H1 (cell line): ENCODE measurements around the gene XPOT. TPM values are rescaled to one million over a fixed set of nuclear protein-coding genes. Genes with fewer than 3 reads are reported as not detected.

Experiments
- CTCF ChIA-PET: fragments of 300-600 bp; sonication (Branson Sonifier 250); formaldehyde crosslinking; loops from one replicate; lab custom pipeline; 2021; ENCODE audit not compliant: partially characterized antibody; lab: Charles Lee
- POLR2A ChIA-PET: fragments of 300-600 bp; sonication (Branson Sonifier 250); formaldehyde crosslinking; loops from one replicate; lab custom pipeline; 2021; ENCODE audit warnings: inconsistent platforms; ENCODE audit not compliant: partially characterized antibody; lab: Charles Lee
- DNase-seq, 2 experiments: peaks; one replicate each; pipeline versions ENCODE4 v3.0.0 to v3.0.0-alpha.2; 2010 to 2022; ENCODE audit warnings: low spot score in 2 of 2, low read depth in 1 of 2, mixed read lengths in 1 of 2
- FAIRE-seq: peaks from 2 replicates; lab custom pipeline; 2011; peaks lifted over from hg19 to GRCh38; lab: Jason Lieb, UNC
- H2AFZ ChIP-seq: 2 replicates; pipeline ENCODE4 v1.8.1; 2012; ENCODE audit warnings: low read length, inconsistent platforms
- H2AK5ac ChIP-seq: 2 replicates; pipeline ENCODE4 v1.6.1; 2013; ENCODE audit warnings: low read depth, low read length
- H2BK120ac ChIP-seq: replicated peaks from 2 replicates; pipeline ENCODE3; 2013; ENCODE audit warnings: low read depth, low read length, inconsistent platforms
- H2BK12ac ChIP-seq: 2 replicates; pipeline ENCODE4 v1.6.1; 2013; ENCODE audit warnings: low read depth, low read length
- H2BK15ac ChIP-seq: 2 replicates; pipeline ENCODE4 v1.6.1; 2013; ENCODE audit warnings: low read length
- H2BK20ac ChIP-seq: 2 replicates; pipeline ENCODE4 v1.6.1; 2013; ENCODE audit warnings: low read length
- H2BK5ac ChIP-seq: 2 replicates; pipeline ENCODE4 v1.6.1; 2013; ENCODE audit warnings: low read depth, low read length
- H3K14ac ChIP-seq: 2 replicates; pipeline ENCODE4 v1.6.1; 2013; ENCODE audit warnings: inconsistent platforms; ENCODE audit not compliant: insufficient read length
- H3K18ac ChIP-seq: 2 replicates; pipeline ENCODE4 v1.6.1; 2013; ENCODE audit warnings: low read length; ENCODE audit errors: extremely low read depth
- H3K23ac ChIP-seq: 2 replicates; pipeline ENCODE4 v1.6.1; 2013; ENCODE audit warnings: inconsistent platforms; ENCODE audit not compliant: insufficient read length
- H3K23me2 ChIP-seq: 2 replicates; pipeline ENCODE4 v1.6.1; 2013; ENCODE audit warnings: low read depth, low read length
- H3K27ac ChIP-seq: 2 replicates; pipeline ENCODE4 v1.6.1; 2011; ENCODE audit warnings: low read depth, low read length, inconsistent platforms
- H3K27me3 ChIP-seq, 4 experiments: replicated peaks in 1 of 4; 1 replicate in 1 of 4; 2 replicates in 3 of 4; pipeline versions ENCODE4 v1.6.1 to v1.8.1; 2011 to 2013; ENCODE audit warnings: low read length in 3 of 4, mild to moderate bottlenecking in 3 of 4, inconsistent platforms in 2 of 4, mixed read lengths in 2 of 4, moderate library complexity in 1 of 4; ENCODE audit not compliant: control insufficient read depth in 3 of 4, insufficient read depth in 3 of 4; ENCODE audit errors: extremely low read depth in 1 of 4
- H3K36me3 ChIP-seq, 4 experiments: 2 replicates each; pipeline versions ENCODE4 v1.6.1 to v1.8.1; 2011 to 2013; ENCODE audit warnings: mild to moderate bottlenecking in 4 of 4, low read length in 3 of 4, moderate library complexity in 2 of 4, control low read depth in 1 of 4, inconsistent platforms in 1 of 4; ENCODE audit not compliant: insufficient read depth in 4 of 4, control insufficient read depth in 2 of 4
- H3K4ac ChIP-seq: replicated peaks from 2 replicates; pipeline ENCODE3; 2013; ENCODE audit warnings: low read length, low read depth, mixed read lengths, inconsistent platforms; ENCODE audit not compliant: insufficient read length
- H3K4me1 ChIP-seq, 4 experiments: replicated peaks in 1 of 4; 1 replicate in 1 of 4; 2 replicates in 3 of 4; pipeline versions ENCODE4 v1.6.1 to v1.8.1; 2011 to 2013; ENCODE audit warnings: low read length in 3 of 4, inconsistent platforms in 2 of 4, mixed read lengths in 1 of 4; ENCODE audit not compliant: insufficient read depth in 4 of 4, control insufficient read depth in 3 of 4
- H3K4me2 ChIP-seq, 2 experiments: 2 replicates each; pipeline versions ENCODE4 v1.6.1 to v1.8.1; 2011 to 2013; ENCODE audit warnings: low read depth in 2 of 2, low read length in 2 of 2, control low read depth in 1 of 2, inconsistent platforms in 1 of 2, mild to moderate bottlenecking in 1 of 2; ENCODE audit not compliant: insufficient read depth in 1 of 2
- H3K4me3 ChIP-seq, 4 experiments: fragments of 200-600, 300-600 bp in 1 of 4; sonication (generic), shearing (Covaris generic), sonication (Bioruptor Twin) in 1 of 4; 2 replicates each; pipeline versions ENCODE4 v1.5.1 to v1.8.1; 2011 to 2016; ENCODE audit warnings: low read length in 4 of 4, low read depth in 3 of 4, control low read depth in 2 of 4, inconsistent platforms in 2 of 4, mild to moderate bottlenecking in 2 of 4, mixed read lengths in 1 of 4, moderate library complexity in 1 of 4; ENCODE audit not compliant: insufficient read depth in 2 of 4; ENCODE audit errors: extremely low read depth in 1 of 4
- H3K56ac ChIP-seq: replicated peaks from 2 replicates; pipeline ENCODE3; 2013; ENCODE audit warnings: low read depth, mild to moderate bottlenecking, mixed read lengths, low read length, inconsistent platforms; ENCODE audit not compliant: insufficient read length
- H3K79me1 ChIP-seq: 2 replicates; pipeline ENCODE4 v1.6.1; 2013; ENCODE audit warnings: low read depth, low read length, control low read depth
- H3K79me2 ChIP-seq, 2 experiments: 2 replicates each; pipeline versions ENCODE4 v1.6.1 to v1.8.1; 2012 to 2013; ENCODE audit warnings: low read length in 2 of 2, mild to moderate bottlenecking in 2 of 2, inconsistent platforms in 1 of 2; ENCODE audit not compliant: insufficient read depth in 2 of 2, control insufficient read depth in 1 of 2
- H3K9ac ChIP-seq, 4 experiments: replicated peaks in 1 of 4; 1 replicate in 1 of 4; 2 replicates in 3 of 4; pipeline versions ENCODE4 v1.6.1 to v1.8.1; 2011 to 2013; ENCODE audit warnings: low read depth in 3 of 4, low read length in 3 of 4, control low read depth in 2 of 4, mild to moderate bottlenecking in 2 of 4, moderate library complexity in 2 of 4, inconsistent platforms in 1 of 4; ENCODE audit errors: extremely low read depth in 1 of 4
- H3K9me3 ChIP-seq, 2 experiments: 2 replicates each; pipeline versions ENCODE4 v1.6.1 to v1.8.1; 2012 to 2013; ENCODE audit warnings: mild to moderate bottlenecking in 2 of 2, moderate library complexity in 2 of 2, control low read depth in 1 of 2, inconsistent platforms in 1 of 2, low read depth in 1 of 2, low read length in 1 of 2, mixed read lengths in 1 of 2; ENCODE audit not compliant: insufficient read depth in 2 of 2
- H4K20me1 ChIP-seq, 2 experiments: replicated peaks in 1 of 2; 2 replicates each; pipeline versions ENCODE3 to v1.8.1; 2011 to 2013; ENCODE audit warnings: inconsistent platforms in 2 of 2, low read length in 2 of 2, mild to moderate bottlenecking in 1 of 2; ENCODE audit not compliant: insufficient read depth in 2 of 2, control insufficient read depth in 1 of 2
- H4K5ac ChIP-seq: 2 replicates; pipeline ENCODE4 v1.6.1; 2013; ENCODE audit warnings: low read length, low read depth, mixed read lengths, inconsistent platforms; ENCODE audit not compliant: insufficient read length
- H4K8ac ChIP-seq: 2 replicates; pipeline ENCODE4 v1.8.0; 2013; ENCODE audit warnings: mild to moderate bottlenecking, moderate library complexity, low read length, inconsistent platforms; ENCODE audit not compliant: insufficient read depth; ENCODE audit errors: extremely low read depth
- H4K91ac ChIP-seq: replicated peaks from 2 replicates; pipeline ENCODE3; 2013; ENCODE audit warnings: low read length, mixed read lengths, inconsistent platforms; ENCODE audit not compliant: insufficient read length
- BCL11A ChIP-seq, 2 experiments: IDR thresholded peaks; one replicate each; pipeline ENCODE4 v1.6.1; 2011; ENCODE audit warnings: low read depth in 2 of 2, low read length in 2 of 2, mild to moderate bottlenecking in 2 of 2
- CHD2 ChIP-seq: IDR thresholded peaks from 2 replicates; pipeline ENCODE4 v1.6.1; 2012; ENCODE audit warnings: low read length, improper control_type of control experiment
- E2F6 ChIP-seq: IDR thresholded peaks from 2 replicates; pipeline ENCODE4 v1.6.1; 2012; ENCODE audit warnings: inconsistent platforms
- EGR1 ChIP-seq: IDR thresholded peaks from 2 replicates; pipeline ENCODE4 v1.6.1; 2011; ENCODE audit warnings: low read depth, low read length, borderline replicate concordance
- GABPA ChIP-seq: IDR thresholded peaks from 2 replicates; pipeline ENCODE4 v1.6.1; 2011; ENCODE audit warnings: mild to moderate bottlenecking, low read length, moderate library complexity, borderline replicate concordance; ENCODE audit not compliant: insufficient read depth
- JUN ChIP-seq: IDR thresholded peaks from 2 replicates; pipeline ENCODE4 v1.6.1; 2011; ENCODE audit warnings: low read depth, mild to moderate bottlenecking, improper control_type of control experiment, low read length
- MAX ChIP-seq: IDR thresholded peaks from 2 replicates; pipeline ENCODE4 v1.6.1; 2012; ENCODE audit warnings: inconsistent platforms
- PHF8 ChIP-seq: fragments of 200-600 bp; sonication (generic); conservative IDR thresholded peaks from 2 replicates; pipeline ENCODE4 v1.7.1; 2012; ENCODE audit warnings: low read depth, mild to moderate bottlenecking, inconsistent platforms, low read length, moderate library complexity
- POLR2A ChIP-seq, 2 experiments: IDR thresholded peaks; 1 replicate in 1 of 2; 2 replicates in 1 of 2; pipeline ENCODE4 v1.6.1; 2011; ENCODE audit warnings: low read depth in 2 of 2, low read length in 2 of 2, mild to moderate bottlenecking in 2 of 2; ENCODE audit errors: control extremely low read depth in 1 of 2
- POU5F1 ChIP-seq: IDR thresholded peaks from 2 replicates; pipeline ENCODE4 v1.6.1; 2011; ENCODE audit warnings: low read depth, mild to moderate bottlenecking, low read length, moderate library complexity
- RXRA ChIP-seq: IDR thresholded peaks from 2 replicates; pipeline ENCODE4 v1.6.1; 2011; ENCODE audit warnings: low read depth, mild to moderate bottlenecking, low read length, moderate library complexity; ENCODE audit not compliant: insufficient read depth
- SIN3A ChIP-seq, 2 experiments: IDR thresholded peaks in 1 of 2; conservative IDR thresholded peaks in 1 of 2; 2 replicates each; pipeline ENCODE4 v1.6.1; 2011 to 2012; ENCODE audit warnings: low read length in 2 of 2, improper control_type of control experiment in 1 of 2, low read depth in 1 of 2, mild to moderate bottlenecking in 1 of 2
- SP4 ChIP-seq: IDR thresholded peaks from 2 replicates; pipeline ENCODE4 v1.6.1; 2012; ENCODE audit warnings: low read length, inconsistent platforms
- TAF7 ChIP-seq: optimal IDR thresholded peaks from 2 replicates; pipeline ENCODE3; 2011; ENCODE audit warnings: low read depth, mild to moderate bottlenecking, inconsistent platforms, low read length, moderate library complexity, borderline replicate concordance
- YY1 ChIP-seq: IDR thresholded peaks from 2 replicates; pipeline ENCODE4 v1.6.1; 2011; ENCODE audit warnings: low read depth, mild to moderate bottlenecking, low read length
- WGBS, 2 experiments: shearing (Covaris generic) in 1 of 2; methylation state at CpG; one replicate each; pipeline versions ENCODE4 v1.1.6 to v1.1.7; 2013 to 2015; ENCODE audit warnings: low lambda C conversion rate in 2 of 2, mixed read lengths in 2 of 2, inconsistent platforms in 1 of 2, low coverage in 1 of 2, missing lambda C conversion rate in 1 of 2; ENCODE audit not compliant: insufficient replicate concordance in 2 of 2, insufficient coverage in 1 of 2, insufficient read length in 1 of 2; ENCODE audit errors: extremely low coverage in 1 of 2, missing lambda C conversion rate in 1 of 2; 5-methylcytosine and 5-hydroxymethylcytosine counted together
- polyA plus RNA-seq, 7 experiments: library from polyadenylated mRNA; depleted of rRNA in 3 of 7; stranded (reverse) in 5 of 7; unstranded in 2 of 7; fragments of >200 nt in 5 of 7; fragments of 200-250 nt in 2 of 7; gene quantifications; 1 replicate in 5 of 7; 2 replicates in 1 of 7; 4 replicates in 1 of 7; pipeline versions ENCODE4 v1.2.1 to v1.2.3, GENCODE V29; 2011 to 2013; ENCODE audit warnings: missing spikeins in 2 of 7, mixed read lengths in 2 of 7
- total RNA-seq: library from RNA; stranded (reverse); fragmentation: NEBNext Ultra II Directional; extraction: Animal tissue kit (Norgen Biotek cat#: 25700); gene quantifications from 2 replicates; pipeline ENCODE4 v1.2.1, GENCODE V29; 2021

XPOT gene
- total and polyA plus RNA-seq, 2 of the 8 experiments (the other 6 are each of a cell fraction or from before 2014, with no cell fraction given), result 38.8 to 176 TPM

GRCh38 chr12:64493513-64493912 lies 89.3 kb downstream of the XPOT start:
- no peaks in the 10 kb centered on the region for H3K4me1 ChIP-seq
- no peak overlapping the region for H3K4me2 ChIP-seq
- no peak overlapping the region for H2BK5ac ChIP-seq
- no peak overlapping the region for H3K18ac ChIP-seq
- no peaks in the 10 kb centered on the region for H3K23me2 ChIP-seq
- H3K27ac ChIP-seq, result no peak overlapping the region
- 88% methylated on average over 3 of the region's 3 CpGs; no CpG with 5 or more reads in 1 of the 2 experiments for WGBS, 2 experiments
- H3K14ac ChIP-seq, result no peak overlapping the region
- H2AFZ ChIP-seq, result no peak overlapping the region
- CTCF ChIA-PET, result no interaction called here
- no peaks in the 10 kb centered on the region for H3K79me2 ChIP-seq
- no peak overlapping the region for H2BK120ac ChIP-seq
- no peak for TF ChIP-seq JUN
- TF ChIP-seq TAF7, result no peak
- no peak for TF ChIP-seq MAX
- no peak for TF ChIP-seq SIN3A (conservative IDR thresholded peaks at IDR 0.05 in 1 of 2, IDR thresholded peaks at IDR 0.05 in 1 of 2; ENCODE audit: low read depth in 1 of 2, low read length in 2 of 2)
- TF ChIP-seq RXRA, result no peak
- TF ChIP-seq E2F6, result no peak
- TF ChIP-seq GABPA, result no peak
- TF ChIP-seq BCL11A (IDR thresholded peaks at IDR 0.05; ENCODE audit: low read depth in 2 of 2, low read length in 2 of 2), result no peak
- no peak for TF ChIP-seq POLR2A (IDR thresholded peaks at IDR 0.05; ENCODE audit: control extremely low read depth in 1 of 2, low read depth in 2 of 2, low read length in 2 of 2)
- TF ChIP-seq EGR1, result no peak
- TF ChIP-seq YY1, result no peak
- TF ChIP-seq POU5F1, result no peak
- TF ChIP-seq SP4, result no peak
- no peak for TF ChIP-seq CHD2
- TF ChIP-seq PHF8, result no peak
- no peak overlapping the region for H3K56ac ChIP-seq
- no peaks in the 10 kb centered on the region for H4K20me1 ChIP-seq
- no peaks in the 10 kb centered on the region for H3K27me3 ChIP-seq
- no peak overlapping the region for H2BK12ac ChIP-seq
- no peak overlapping the region for H4K91ac ChIP-seq
- no peak overlapping the region for H2BK15ac ChIP-seq
- DNase-seq, result no peak
- H3K79me1 ChIP-seq, result no peaks in the 10 kb centered on the region
- H3K4me3 ChIP-seq, result no peak overlapping the region
- no peak overlapping the region for H3K9ac ChIP-seq
- H3K4ac ChIP-seq, result no peak overlapping the region
- POLR2A ChIA-PET, result no interaction called here
- H2AK5ac ChIP-seq, result no peak overlapping the region
- no peak overlapping the region for H3K23ac ChIP-seq
- no peak overlapping the region for H2BK20ac ChIP-seq
- FAIRE-seq, result no peak
- H4K8ac ChIP-seq, result no peak overlapping the region
- no peak overlapping the region for H4K5ac ChIP-seq
- peaks cover 5 to 68% (median 30%) of the 10 kb centered on the region in 4 experiments for H3K36me3 ChIP-seq
- H3K9me3 ChIP-seq, result no peaks in the 10 kb centered on the region
